NCI-H1048 (cell line): ENCODE data around the gene PID1.

Source experiments
- DNase-seq: peaks from one replicate; lab custom pipeline; 2025; lab: John Stamatoyannopoulos, UW

PID1 gene

DNA sequence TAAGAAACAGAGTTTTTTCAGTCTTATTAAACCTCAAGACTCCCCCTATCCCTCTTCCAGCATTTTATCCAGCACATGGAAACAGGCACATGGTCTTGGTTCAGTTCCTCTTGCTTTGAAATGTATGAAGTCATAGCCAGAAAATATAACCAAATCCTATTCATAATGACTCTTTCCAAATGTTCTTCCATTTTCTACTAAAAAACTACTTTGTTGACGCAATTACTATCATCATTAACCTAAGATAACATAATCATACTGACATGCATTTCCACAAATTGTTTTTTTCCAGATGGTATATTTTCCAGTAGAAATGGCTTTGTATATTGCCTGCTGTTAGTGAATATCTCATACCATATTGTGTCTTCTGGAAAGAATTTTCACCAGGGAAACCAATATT lies 261.3 kb downstream of the PID1 start:
- no peak for DNase-seq

DNA sequence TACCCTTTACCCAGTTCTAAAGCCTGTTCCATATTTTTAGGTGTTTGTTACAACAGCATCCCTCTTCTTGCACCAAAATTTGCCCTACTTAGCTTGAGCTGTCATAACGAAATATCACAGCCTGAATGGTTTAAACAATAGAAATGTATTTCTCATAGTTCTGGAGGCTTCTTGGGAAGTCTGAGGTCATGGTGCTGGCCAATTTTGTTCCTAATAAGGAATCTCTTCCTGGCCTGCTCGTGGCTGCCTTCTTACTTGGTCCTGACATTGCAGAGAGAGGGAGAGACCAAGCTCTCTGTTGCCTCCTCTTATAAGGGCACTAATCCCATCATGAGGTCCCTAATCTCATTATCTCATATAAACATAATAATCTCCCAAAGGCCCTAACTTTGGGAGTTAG lies 267.8 kb downstream of the PID1 start:
- no peak for DNase-seq

DNA sequence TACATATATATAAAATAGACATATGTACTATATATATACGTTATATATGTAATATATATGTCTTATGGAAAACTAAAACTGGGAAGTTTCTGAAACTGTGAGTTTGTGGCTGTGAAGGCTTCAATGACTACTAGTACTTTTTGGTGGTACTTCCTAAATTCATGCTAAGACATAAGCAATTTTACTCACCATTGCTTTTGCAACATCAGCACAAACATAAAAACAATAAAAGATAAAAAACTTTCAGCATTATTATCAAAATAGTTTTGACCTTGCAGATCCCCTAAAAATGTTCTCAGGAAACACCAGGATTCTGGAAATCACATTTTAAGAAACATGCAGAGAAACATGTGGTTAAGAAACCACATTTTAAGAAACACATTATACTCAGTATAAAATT lies 269.9 kb downstream of the PID1 start:
- DNase-seq: no peak

DNA sequence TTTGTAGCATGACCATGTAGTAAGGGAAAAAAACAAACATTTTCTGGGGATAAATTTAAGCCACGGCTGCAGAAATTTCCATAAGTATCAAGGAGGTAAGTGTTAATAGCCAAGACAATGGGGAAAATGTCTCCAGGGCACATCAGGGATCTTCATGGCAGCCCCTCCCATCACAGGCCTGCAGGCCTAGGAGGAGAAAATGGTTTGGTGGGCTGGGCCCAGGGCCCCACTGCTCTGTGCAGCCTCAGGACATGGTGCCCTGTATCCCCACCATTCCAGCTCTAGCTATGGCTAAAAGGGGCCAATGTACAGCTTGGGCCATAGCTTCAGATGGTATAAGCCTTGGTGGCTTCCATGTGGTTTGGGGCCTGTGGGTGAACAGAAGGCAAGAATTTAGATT lies 271.8 kb downstream of the PID1 start:
- no peak for DNase-seq

DNA sequence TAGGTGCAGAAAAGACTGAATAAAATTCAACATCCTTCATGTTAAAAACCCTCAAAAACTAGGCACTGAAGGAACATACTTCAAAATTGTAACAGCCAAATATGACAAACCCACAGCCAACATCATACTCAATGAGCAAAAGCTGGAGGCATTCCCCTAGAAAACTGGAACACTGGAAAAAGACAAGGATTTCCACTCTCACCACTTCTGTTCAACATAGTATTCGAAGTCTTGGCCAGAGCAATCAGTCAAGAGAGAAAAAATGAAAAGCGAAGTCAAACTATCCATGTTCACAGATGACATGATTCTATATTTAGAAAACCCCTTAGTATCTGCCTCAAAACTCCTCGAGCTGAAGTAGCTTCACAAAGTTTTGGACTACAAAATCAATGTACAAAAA lies 282.3 kb downstream of the PID1 start:
- no peak for DNase-seq

DNA sequence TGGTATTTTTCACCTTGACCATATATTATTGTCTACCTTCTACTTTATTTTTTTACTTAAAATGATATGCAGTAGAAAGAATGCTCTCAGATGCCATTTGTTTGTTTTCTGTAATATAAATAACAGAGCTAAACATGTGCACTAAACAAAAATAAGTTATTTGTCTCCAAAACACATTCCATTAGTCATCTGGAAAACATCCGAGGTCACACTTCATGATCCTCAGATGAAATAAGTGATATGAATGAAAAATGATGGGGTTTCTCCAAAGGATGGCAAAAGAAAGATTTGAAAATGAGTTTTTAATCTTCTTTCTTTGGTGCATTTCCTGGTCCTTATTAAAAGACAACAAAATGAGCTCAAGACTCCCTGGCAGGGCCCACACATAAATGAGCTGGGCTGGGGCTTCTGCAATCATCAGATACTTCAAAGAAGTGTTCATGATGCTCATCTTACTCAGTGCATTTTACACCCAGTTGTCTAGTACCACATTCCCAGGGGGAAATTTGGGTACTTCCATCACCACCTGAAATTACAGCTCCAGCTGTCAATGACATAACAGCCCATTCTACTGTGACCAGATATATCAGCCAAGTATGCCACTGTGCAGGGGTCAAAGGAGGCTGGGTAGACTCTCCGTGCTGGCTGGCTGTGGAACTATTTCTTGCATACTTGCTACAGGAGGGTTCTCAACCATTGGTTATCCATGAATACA lies 283.5 kb downstream of the PID1 start:
- no peak for DNase-seq

DNA sequence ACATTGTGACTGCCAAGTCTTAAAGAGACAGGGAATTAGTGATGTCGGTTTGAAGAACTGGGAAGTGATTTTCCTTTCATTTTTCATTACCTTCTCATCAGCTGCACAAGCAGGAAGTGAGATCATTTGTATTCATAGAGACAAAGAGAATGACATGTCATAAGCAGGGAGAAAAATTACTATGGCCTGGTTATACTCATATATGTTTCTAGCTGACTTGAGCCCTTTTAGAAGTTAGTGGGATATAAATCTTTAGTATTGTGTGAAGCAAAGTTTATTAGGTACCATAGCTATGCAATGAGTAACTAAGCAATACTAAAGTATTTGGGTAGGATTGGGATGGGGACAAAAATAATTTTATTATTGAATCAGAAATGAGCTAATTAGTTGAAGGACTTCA lies 284.1 kb downstream of the PID1 start:
- DNase-seq: no peak

DNA sequence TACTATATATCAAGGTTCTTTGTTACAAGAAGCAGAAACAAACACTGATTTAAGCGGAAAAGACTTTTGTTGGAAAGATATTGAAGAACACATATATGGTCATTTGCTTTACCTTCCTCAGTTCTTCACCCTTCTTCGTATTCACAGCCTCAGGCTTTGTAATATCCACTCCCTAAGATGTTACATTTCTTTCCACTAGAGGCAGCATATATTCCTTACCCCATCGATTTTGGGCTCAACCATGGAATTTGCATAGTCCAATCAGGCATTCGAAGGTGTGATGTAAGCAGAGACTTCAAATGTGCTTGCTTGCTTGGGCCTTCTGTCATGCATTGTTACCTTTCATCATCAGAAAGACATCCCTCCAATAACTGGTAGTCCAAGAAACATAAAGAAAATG lies 287.4 kb downstream of the PID1 start:
- no peak for DNase-seq

DNA sequence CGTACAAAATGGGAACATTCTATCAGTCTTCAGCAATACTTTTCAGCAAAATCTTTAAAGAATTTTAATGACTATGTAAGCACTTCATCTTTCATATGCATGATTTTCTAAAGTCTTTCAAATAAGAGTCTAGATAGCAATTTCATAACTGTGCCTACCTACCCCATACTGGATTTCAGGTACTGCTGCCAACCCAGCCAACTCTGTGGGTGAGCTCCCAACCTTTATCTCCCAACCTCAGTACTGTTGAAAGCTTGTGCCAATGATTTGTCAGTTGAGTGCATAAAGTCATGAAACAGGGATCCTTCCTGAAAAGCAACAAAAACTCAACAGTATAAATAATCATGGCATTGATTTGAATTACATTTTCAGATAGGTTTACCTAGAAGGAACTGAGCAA lies 296.9 kb downstream of the PID1 start:
- no peak for DNase-seq
